ENCODE data around the gene KANSL1. TPM values are rescaled to one million over a fixed set of nuclear protein-coding genes. Genes with fewer than 3 reads are reported as not detected.

Gene KANSL1
- total and polyA plus RNA-seq, 2 donors (not counting 1 experiment from before 2014, with no cell fraction given) = 36.8 to 233 TPM

- no peak overlapping the region for H2AFZ ChIP-seq (ENCODE audit: insufficient read depth, low read depth, low read length, poor library complexity, severe bottlenecking)
- Mint-ChIP-seq H3K9me3 (ENCODE audit: insufficient read depth) (no peaks in the 10 kb centered on the region), H3K4me3 (peak overlapping the region; percentile 38), H3K4me1 (peaks cover 63% of the 10 kb centered on the region), H3K27ac (peak overlapping the region; percentile 91), H3K27me3 (no peaks in the 10 kb centered on the region)
- CTCF ChIA-PET = interaction anchor here (0.7 to 6.2 kb wide), 4 partner anchors 19 to 973 kb away, joined by 4 to 43 read pairs (median 8); no protein-coding TSS in a partner anchor
- no peaks in the 10 kb centered on the region for H4K20me1 ChIP-seq (ENCODE audit: control insufficient read depth, insufficient read depth, low read length, poor library complexity, severe bottlenecking)
- H3K27me3 ChIP-seq (replicated peaks in 1 of 4; ENCODE audit: control extremely low read depth in 1 of 4, control insufficient read depth in 3 of 4, insufficient read depth in 4 of 4, low read length in 3 of 4) = no peaks in the 10 kb centered on the region
- H3K79me2 ChIP-seq (ENCODE audit: control insufficient read depth, insufficient read depth, low read length) = no peaks in the 10 kb centered on the region
- POLR2A ChIA-PET = interaction anchor here (0.6 to 0.7 kb wide), 2 partner anchors 31 to 118 kb away, joined by 3 to 6 read pairs; no protein-coding TSS in a partner anchor
- peaks cover 6 to 9% of the 10 kb centered on the region in 2 experiments for H3K36me3 ChIP-seq (replicated peaks in 1 of 2; ENCODE audit: control extremely low read depth in 1 of 2, control insufficient read depth in 1 of 2, extremely low read depth in 1 of 2, insufficient read depth in 2 of 2, low read length in 1 of 2)
- TF ChIP-seq EZH2 (IDR thresholded peaks at IDR 0.05; ENCODE audit: borderline replicate concordance, insufficient read depth, low read depth, low read length, poor library complexity, severe bottlenecking) (no peak), CTCF (IDR thresholded peaks at IDR 0.05) (no peak)
- no peak overlapping the region for H3K9ac ChIP-seq (ENCODE audit: low read length)
- peaks cover 54 to 73% of the 10 kb centered on the region in 2 donors for H3K4me1 ChIP-seq (ENCODE audit: control insufficient read depth in 2 of 2, insufficient read depth in 2 of 2, low read length in 2 of 2)
- peaks cover 0 to 3% (median 2%) of the 10 kb centered on the region in 3 donors for H3K9me3 ChIP-seq (ENCODE audit: control extremely low read depth in 1 of 3, control insufficient read depth in 2 of 3, insufficient read depth in 1 of 3, low read length in 2 of 3)
- H3K4me2 ChIP-seq (replicated peaks; ENCODE audit: low read depth, low read length, poor library complexity, severe bottlenecking) = peak overlapping the region; percentile 49
- peak overlapping the region; percentile 65 to 69 for H3K27ac ChIP-seq (ENCODE audit: low read length in 2 of 2)
- ATAC-seq (ENCODE audit: low read depth) (no peak), DNase-seq (no peak)
- H3K4me3 ChIP-seq (ENCODE audit: control extremely low read depth in 1 of 5, extremely low read depth in 1 of 5, insufficient read depth in 1 of 5, low read depth in 2 of 5, low read length in 4 of 5) = no peak overlapping the region
- WGBS (ENCODE audit: insufficient coverage) = 97% methylated on average over 4 of the region's 8 CpGs
- intact Hi-C loops (cut with micrococcal nuclease) = no loop called here
Measured at GRCh38 chr17:46025510-46026165, 167.6 kb downstream of the KANSL1 start.

- Histone ChIP-seq H3K9ac (ENCODE audit: low read length) (no peak overlapping the region), H3K27ac (ENCODE audit: low read length in 2 of 2) (peak overlapping the region; percentile 65 to 69), H3K27me3 (replicated peaks in 1 of 4; ENCODE audit: control extremely low read depth in 1 of 4, control insufficient read depth in 3 of 4, insufficient read depth in 4 of 4, low read length in 3 of 4) (no peaks in the 10 kb centered on the region), H3K9me3 (ENCODE audit: control extremely low read depth in 1 of 3, control insufficient read depth in 2 of 3, insufficient read depth in 1 of 3, low read length in 2 of 3) (peaks cover 0 to 3% (median 2%) of the 10 kb centered on the region in 3 donors), H2AFZ (ENCODE audit: insufficient read depth, low read depth, low read length, poor library complexity, severe bottlenecking) (no peak overlapping the region), H3K4me3 (ENCODE audit: control extremely low read depth in 1 of 5, extremely low read depth in 1 of 5, insufficient read depth in 1 of 5, low read depth in 2 of 5, low read length in 4 of 5) (no peak overlapping the region), H3K4me2 (replicated peaks; ENCODE audit: low read depth, low read length, poor library complexity, severe bottlenecking) (peak overlapping the region; percentile 49), H4K20me1 (ENCODE audit: control insufficient read depth, insufficient read depth, low read length, poor library complexity, severe bottlenecking) (no peaks in the 10 kb centered on the region), H3K36me3 (replicated peaks in 1 of 2; ENCODE audit: control extremely low read depth in 1 of 2, control insufficient read depth in 1 of 2, extremely low read depth in 1 of 2, insufficient read depth in 2 of 2, low read length in 1 of 2) (peaks cover 4 to 6% of the 10 kb centered on the region in 2 experiments), H3K4me1 (ENCODE audit: control insufficient read depth in 2 of 2, insufficient read depth in 2 of 2, low read length in 2 of 2) (peaks cover 60 to 76% of the 10 kb centered on the region in 2 donors), H3K79me2 (ENCODE audit: control insufficient read depth, insufficient read depth, low read length) (no peaks in the 10 kb centered on the region)
- intact Hi-C loops (cut with micrococcal nuclease) = no loop called here
- peaks cover 69% of the 10 kb centered on the region for H3K4me1 Mint-ChIP-seq
- no peaks in the 10 kb centered on the region for H3K27me3 Mint-ChIP-seq
- H3K27ac Mint-ChIP-seq = peak overlapping the region; percentile 91
- DNase-seq (no peak), ATAC-seq (ENCODE audit: low read depth) (no peak)
- TF ChIP-seq EZH2 (IDR thresholded peaks at IDR 0.05; ENCODE audit: borderline replicate concordance, insufficient read depth, low read depth, low read length, poor library complexity, severe bottlenecking) (no peak), CTCF (IDR thresholded peaks at IDR 0.05) (no peak)
- H3K4me3 Mint-ChIP-seq = no peak overlapping the region
- CTCF ChIA-PET = interaction anchor here (1.1 to 6.2 kb wide), 4 partner anchors 19 to 187 kb away, joined by 3 to 43 read pairs (median 8); no protein-coding TSS in a partner anchor
- no peaks in the 10 kb centered on the region for H3K9me3 Mint-ChIP-seq (ENCODE audit: insufficient read depth)
- 98% methylated on average over 6 of the region's 10 CpGs for WGBS (ENCODE audit: insufficient coverage)
- POLR2A ChIA-PET = no interaction called here
Measured at GRCh38 chr17:46025060-46025459, 168.2 kb downstream of the KANSL1 start.
